OCI-LY3 (cell line): ENCODE data around the gene HEATR3.

Experiments used
- EZH2phosphoT487 ChIP-seq: fragments of 200-600 bp; shearing (Covaris generic); IDR thresholded peaks from 2 replicates; pipeline ENCODE4 v1.6.1; 2018; ENCODE audit warnings: antibody characterized with exemption, mixed run types, low read depth
- TF ChIP-seq, protein P1 (sequence below): fragments of 200-600, 300-600 bp; sonication (generic); IDR thresholded peaks from 2 replicates; pipeline ENCODE4 v1.5.1; 2014; ENCODE audit warnings: antibody characterized with exemption, low read length, low read depth

DNA sequence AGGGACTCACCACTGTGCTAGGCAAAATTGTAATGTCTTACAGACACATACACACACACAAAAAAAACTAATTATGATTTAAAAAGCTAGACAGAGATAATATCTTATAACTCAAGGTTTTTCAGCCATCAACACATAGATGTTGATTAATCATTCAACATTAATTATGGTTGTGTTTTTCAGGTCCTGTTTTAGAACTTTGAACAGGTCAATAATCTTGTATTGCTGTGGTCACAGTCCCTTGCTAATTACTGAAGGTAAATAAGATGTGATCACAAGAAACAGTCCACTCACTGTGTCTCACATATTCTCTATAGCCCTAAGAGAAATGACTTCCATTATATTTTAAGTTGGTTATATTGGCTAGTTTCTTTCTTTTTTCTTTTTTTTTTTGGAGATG, 54.9 kb downstream of the HEATR3 start:
- TF ChIP-seq, protein P1, sequence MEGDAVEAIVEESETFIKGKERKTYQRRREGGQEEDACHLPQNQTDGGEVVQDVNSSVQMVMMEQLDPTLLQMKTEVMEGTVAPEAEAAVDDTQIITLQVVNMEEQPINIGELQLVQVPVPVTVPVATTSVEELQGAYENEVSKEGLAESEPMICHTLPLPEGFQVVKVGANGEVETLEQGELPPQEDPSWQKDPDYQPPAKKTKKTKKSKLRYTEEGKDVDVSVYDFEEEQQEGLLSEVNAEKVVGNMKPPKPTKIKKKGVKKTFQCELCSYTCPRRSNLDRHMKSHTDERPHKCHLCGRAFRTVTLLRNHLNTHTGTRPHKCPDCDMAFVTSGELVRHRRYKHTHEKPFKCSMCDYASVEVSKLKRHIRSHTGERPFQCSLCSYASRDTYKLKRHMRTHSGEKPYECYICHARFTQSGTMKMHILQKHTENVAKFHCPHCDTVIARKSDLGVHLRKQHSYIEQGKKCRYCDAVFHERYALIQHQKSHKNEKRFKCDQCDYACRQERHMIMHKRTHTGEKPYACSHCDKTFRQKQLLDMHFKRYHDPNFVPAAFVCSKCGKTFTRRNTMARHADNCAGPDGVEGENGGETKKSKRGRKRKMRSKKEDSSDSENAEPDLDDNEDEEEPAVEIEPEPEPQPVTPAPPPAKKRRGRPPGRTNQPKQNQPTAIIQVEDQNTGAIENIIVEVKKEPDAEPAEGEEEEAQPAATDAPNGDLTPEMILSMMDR = no peak
- no peak for TF ChIP-seq EZH2phosphoT487
